Hindlimb muscle (tissue), 1 donor: ENCODE measurements around the gene TRMT10B. TPM values are rescaled to one million over a fixed set of nuclear protein-coding genes. Genes with fewer than 3 reads are reported as not detected.
"Not testable (repeated sequence)": the region's sequence is repeated elsewhere in the genome, so short reads cannot be mapped to it uniquely, and the experiment has no call there.

Experiments
- DNase-seq: peaks from one replicate; pipeline ENCODE4 v3.0.0-alpha.2; 2013
- polyA plus RNA-seq: library from polyadenylated mRNA; unstranded; fragments of 120-200 nt; gene quantifications from one replicate; pipeline ENCODE4 v1.2.1, GENCODE V29; 2013; ENCODE audit not compliant: insufficient read length

Gene TRMT10B
- polyA plus RNA-seq, 1 donor: 11.3 TPM

GRCh38 chr9:37751704-37752103, 1.9 kb upstream of the TRMT10B start:
- DNase-seq: not testable (repeated sequence)

GRCh38 chr9:37752112-37752511, 1.5 kb upstream of the TRMT10B start:
- not testable (repeated sequence) for DNase-seq

- no peak for DNase-seq
Measured at GRCh38 chr9:37752642-37753488, 740 bp upstream of the TRMT10B start.

GRCh38 chr9:37758747-37759146, 5.1 kb downstream of the TRMT10B start:
- DNase-seq: no peak

GRCh38 chr9:37760416-37761161, 7.0 kb downstream of the TRMT10B start:
- DNase-seq: no peak

GRCh38 chr9:37761511-37761910, 7.9 kb downstream of the TRMT10B start:
- no peak for DNase-seq

GRCh38 chr9:37765263-37765662, 11.7 kb downstream of the TRMT10B start:
- DNase-seq: not testable (repeated sequence)

- no peak for DNase-seq
Measured at GRCh38 chr9:37769306-37769705, 15.7 kb downstream of the TRMT10B start.

GRCh38 chr9:37769995-37770394, 16.4 kb downstream of the TRMT10B start:
- no peak for DNase-seq

- DNase-seq: no peak
Measured at GRCh38 chr9:37775216-37775919, 21.8 kb downstream of the TRMT10B start.

GRCh38 chr9:37776328-37776727, 22.7 kb downstream of the TRMT10B start:
- no peak for DNase-seq

- no peak for DNase-seq
Measured at GRCh38 chr9:37778534-37778933, 24.9 kb downstream of the TRMT10B start.

GRCh38 chr9:37784291-37784615, 30.6 kb downstream of the TRMT10B start:
- DNase-seq: no peak

- DNase-seq: peak; percentile 91
Measured at GRCh38 chr9:37784616-37785483, 31.2 kb downstream of the TRMT10B start, which contains the start of gene EXOSC3. TSS of gene EXOSC3 (minus strand) at chr9:37785064. CDS start at chr9:37785044, 20 bp downstream.

- DNase-seq: no peak
Measured at GRCh38 chr9:37787059-37787458, 33.5 kb downstream of the TRMT10B start.

- no peak for DNase-seq
Measured at GRCh38 chr9:37788332-37788731, 34.7 kb downstream of the TRMT10B start.

- DNase-seq: no peak
Measured at GRCh38 chr9:37790096-37790495, 36.5 kb downstream of the TRMT10B start.

- no peak for DNase-seq
Measured at GRCh38 chr9:37792122-37792521, 38.5 kb downstream of the TRMT10B start.

- no peak for DNase-seq
Measured at GRCh38 chr9:37796232-37796631, 42.6 kb downstream of the TRMT10B start.

- DNase-seq: no peak
Measured at GRCh38 chr9:37798677-37799076, 45.1 kb downstream of the TRMT10B start.

GRCh38 chr9:37800631-37801286, 47.2 kb downstream of the TRMT10B start, which contains the start of gene DCAF10:
TSS of gene DCAF10 (plus strand) at chr9:37800797. CDS start at chr9:37800867, 70 bp downstream.
- DNase-seq: peak; percentile 87
